ENCODE data around the gene KCNJ11.
"Not testable (repeated sequence)": the region's sequence is repeated elsewhere in the genome, so short reads cannot be mapped to it uniquely, and the experiment has no call there.

- not testable (repeated sequence) for TF ChIP-seq POLR2A, CTCF (IDR thresholded peaks at IDR 0.05)
Measured at GRCh38 chr11:17426233-17426632, 37.8 kb upstream of the KCNJ11 start.
